GM23338 (cell line): Measurements from ENCODE around the gene IRAK1. TPM values are rescaled to one million over a fixed set of nuclear protein-coding genes. Genes with fewer than 3 reads are reported as not detected.

ENCODE experiments used
- ATAC-seq: fragments of 200-7000 bp; cut with Tn5 transposase; 3 replicates; pipeline ENCODE4 v1.9.1; 2020
- DNase-seq: peaks from one replicate; pipeline ENCODE4 v3.0.0-alpha.2; 2015; ENCODE audit warnings: low spot score
- H2AFZ ChIP-seq: fragments of 200-600 bp; sonication (generic); 2 replicates; pipeline ENCODE4 v1.8.0; 2016; ENCODE audit warnings: antibody characterized with exemption, mild to moderate bottlenecking, moderate library complexity
- H3F3A ChIP-seq: fragments of 200-600 bp; sonication (generic); replicated peaks from 2 replicates; pipeline ENCODE4 v1.8.0; 2017; ENCODE audit warnings: antibody characterized with exemption, mixed run types, low read depth
- H3K27ac ChIP-seq: fragments of 200-600 bp; sonication (generic); 2 replicates; pipeline ENCODE4 v1.6.1; 2016; ENCODE audit warnings: low read depth
- H3K27me3 ChIP-seq: fragments of 200-600 bp; sonication (generic); 2 replicates; pipeline ENCODE4 v1.8.0; 2016; ENCODE audit warnings: mild to moderate bottlenecking, mixed run types, moderate library complexity; ENCODE audit not compliant: insufficient read depth
- H3K36me3 ChIP-seq: fragments of 200-600 bp; sonication (generic); 2 replicates; pipeline ENCODE4 v1.8.0; 2016; ENCODE audit warnings: mild to moderate bottlenecking; ENCODE audit not compliant: insufficient read depth
- H3K4me1 ChIP-seq: fragments of 200-600 bp; sonication (generic); 2 replicates; pipeline ENCODE4 v1.8.0; 2016; ENCODE audit warnings: mild to moderate bottlenecking, moderate library complexity; ENCODE audit not compliant: insufficient read depth
- H3K4me2 ChIP-seq: fragments of 200-600 bp; sonication (generic); 2 replicates; pipeline ENCODE4 v1.7.1; 2017; ENCODE audit warnings: mixed run types
- H3K4me3 ChIP-seq: fragments of 200-600 bp; sonication (generic); 2 replicates; pipeline ENCODE4 v1.6.1; 2016; ENCODE audit warnings: mixed run types
- H3K79me2 ChIP-seq: fragments of 200-600 bp; sonication (generic); replicated peaks from 2 replicates; pipeline ENCODE4 v1.8.0; 2017; ENCODE audit warnings: mild to moderate bottlenecking; ENCODE audit not compliant: insufficient read depth
- H3K9me2 ChIP-seq: fragments of 200-600 bp; sonication (generic); 2 replicates; pipeline ENCODE4 v1.8.0; 2017; ENCODE audit not compliant: insufficient read depth
- H4K20me1 ChIP-seq: fragments of 200-600 bp; sonication (generic); replicated peaks from 2 replicates; pipeline ENCODE4 v1.8.0; 2017; ENCODE audit warnings: mild to moderate bottlenecking; ENCODE audit not compliant: insufficient read depth
- H3K27ac Mint-ChIP-seq: 2 replicates; pipeline ENCODE4 v1.8.0; 2020; ENCODE audit warnings: inconsistent platforms, mild to moderate bottlenecking, moderate library complexity, mixed read lengths
- H3K27me3 Mint-ChIP-seq: 3 replicates; pipeline ENCODE4 v1.8.0; 2022; ENCODE audit warnings: low read depth, mild to moderate bottlenecking, moderate library complexity, mixed read lengths, inconsistent platforms; ENCODE audit not compliant: insufficient read depth, poor library complexity
- H3K36me3 Mint-ChIP-seq: 3 replicates; pipeline ENCODE4 v1.8.0; 2021; ENCODE audit warnings: low read depth, mild to moderate bottlenecking, inconsistent platforms, moderate library complexity, mixed read lengths
- H3K4me1 Mint-ChIP-seq: 3 replicates; pipeline ENCODE4 v1.8.0; 2020; ENCODE audit warnings: mild to moderate bottlenecking, inconsistent platforms, mixed read lengths
- H3K4me3 Mint-ChIP-seq: 3 replicates; pipeline ENCODE4 v1.8.0; 2021; ENCODE audit warnings: moderate library complexity, mild to moderate bottlenecking, inconsistent platforms, mixed read lengths
- H3K9me3 Mint-ChIP-seq: 3 replicates; pipeline ENCODE4 v1.8.0; 2020; ENCODE audit warnings: moderate library complexity, mild to moderate bottlenecking, inconsistent platforms, mixed read lengths
- EZH2phosphoT487 ChIP-seq: fragments of 200-600 bp; sonication (generic); IDR thresholded peaks from one replicate; pipeline ENCODE4 v1.8.1; 2018; ENCODE audit warnings: antibody characterized with exemption; ENCODE audit not compliant: unreplicated experiment
- JUNB ChIP-seq: IDR thresholded peaks from one replicate; pipeline ENCODE4 v1.6.1; 2016; ENCODE audit warnings: antibody characterized with exemption; ENCODE audit not compliant: unreplicated experiment
- NANOG ChIP-seq: IDR thresholded peaks from 2 replicates; pipeline ENCODE4 v1.6.1; 2016; ENCODE audit warnings: antibody characterized with exemption, borderline replicate concordance
- STAT1 ChIP-seq: IDR thresholded peaks from one replicate; pipeline ENCODE4 v1.6.1; 2016; ENCODE audit warnings: antibody characterized with exemption; ENCODE audit not compliant: unreplicated experiment
- ZNF114 ChIP-seq: fragments of 250-450 bp; sonication (Bioruptor Pico); IDR thresholded peaks from 2 replicates; pipeline ENCODE4 v1.5.0; 2020; ENCODE audit warnings: mild to moderate bottlenecking, moderate library complexity
- polyA plus RNA-seq: library from polyadenylated mRNA; unstranded; fragments of >200 nt; fragmentation: Nextera tagmentation; extraction: Ambion mirVana; gene quantifications from 2 replicates; pipeline ENCODE4 v1.2.1, GENCODE V29; 2016
- total RNA-seq: library from RNA; depleted of rRNA; stranded (reverse); fragments of >200 nt; shearing (Covaris generic); gene quantifications from 2 replicates; pipeline ENCODE4 v1.2.3, GENCODE V29; 2014
- TF ChIP-seq, protein P1 (sequence below): IDR thresholded peaks from 2 replicates; pipeline ENCODE4 v1.6.1; 2016; ENCODE audit warnings: antibody characterized with exemption
- TF ChIP-seq, protein P2 (sequence below): IDR thresholded peaks from one replicate; pipeline ENCODE4 v1.6.1; 2018; ENCODE audit warnings: antibody characterized with exemption; ENCODE audit not compliant: unreplicated experiment
- TF ChIP-seq, protein P3 (sequence below), 2 experiments: fragments of 200-600 bp in 1 of 2; sonication (generic) in 1 of 2; conservative IDR thresholded peaks; 2 replicates each; pipeline versions ENCODE4 v1.5.1 to v1.6.1; 2016 to 2017; ENCODE audit warnings: antibody characterized with exemption in 2 of 2, low read depth in 2 of 2, mild to moderate bottlenecking in 2 of 2, moderate library complexity in 1 of 2
- TF ChIP-seq, protein P4 (sequence below): fragments of 250-450 bp; sonication (Bioruptor Pico); IDR thresholded peaks from 2 replicates; pipeline ENCODE4 v1.5.0; 2020; ENCODE audit warnings: mild to moderate bottlenecking, moderate library complexity

The IRAK1 gene
- total and polyA plus RNA-seq, 2 experiments from 2014 or later = 21.6 to 38.0 TPM

DNA sequence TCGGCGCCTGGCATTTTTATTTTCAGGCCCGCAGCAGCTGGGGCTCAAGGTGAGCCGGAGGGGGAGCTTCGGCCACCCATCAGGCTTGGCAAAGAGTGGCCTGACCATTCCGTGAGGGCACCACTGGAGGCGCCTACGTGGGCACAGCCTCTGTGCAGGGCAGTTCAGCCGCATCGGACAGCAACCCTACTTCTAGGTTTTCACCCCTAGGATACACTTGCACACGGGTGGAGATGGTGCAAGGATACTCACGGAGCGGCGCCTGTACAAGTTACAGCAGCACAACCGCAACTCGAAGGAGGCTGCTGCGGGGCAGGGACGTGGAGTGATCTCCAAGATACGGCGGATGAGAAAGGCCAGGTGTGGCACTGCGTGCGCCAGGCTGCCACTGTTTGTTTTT lies 58.9 kb downstream of the IRAK1 start:
- H3K4me1 ChIP-seq = no peaks in the 10 kb centered on the region
- H3K4me1 Mint-ChIP-seq = no peaks in the 10 kb centered on the region
- H3K27ac ChIP-seq = no peak overlapping the region
- ATAC-seq = no peak
- no peak overlapping the region for H3K4me3 Mint-ChIP-seq
- H3K79me2 ChIP-seq = peaks cover 30% of the 10 kb centered on the region
- H3K9me3 Mint-ChIP-seq = no peaks in the 10 kb centered on the region
- no peaks in the 10 kb centered on the region for H3K9me2 ChIP-seq
- peaks cover 10% of the 10 kb centered on the region for H3K27me3 Mint-ChIP-seq
- H3F3A ChIP-seq = no peaks in the 10 kb centered on the region
- peaks cover 77% of the 10 kb centered on the region for H3K36me3 Mint-ChIP-seq
- no peak overlapping the region for H3K27ac Mint-ChIP-seq
- no peak for TF ChIP-seq STAT1
- TF ChIP-seq JUNB = no peak
- TF ChIP-seq, protein P1, sequence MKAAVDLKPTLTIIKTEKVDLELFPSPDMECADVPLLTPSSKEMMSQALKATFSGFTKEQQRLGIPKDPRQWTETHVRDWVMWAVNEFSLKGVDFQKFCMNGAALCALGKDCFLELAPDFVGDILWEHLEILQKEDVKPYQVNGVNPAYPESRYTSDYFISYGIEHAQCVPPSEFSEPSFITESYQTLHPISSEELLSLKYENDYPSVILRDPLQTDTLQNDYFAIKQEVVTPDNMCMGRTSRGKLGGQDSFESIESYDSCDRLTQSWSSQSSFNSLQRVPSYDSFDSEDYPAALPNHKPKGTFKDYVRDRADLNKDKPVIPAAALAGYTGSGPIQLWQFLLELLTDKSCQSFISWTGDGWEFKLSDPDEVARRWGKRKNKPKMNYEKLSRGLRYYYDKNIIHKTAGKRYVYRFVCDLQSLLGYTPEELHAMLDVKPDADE = no peak
- TF ChIP-seq EZH2phosphoT487 = no peak
- TF ChIP-seq, protein P2, sequence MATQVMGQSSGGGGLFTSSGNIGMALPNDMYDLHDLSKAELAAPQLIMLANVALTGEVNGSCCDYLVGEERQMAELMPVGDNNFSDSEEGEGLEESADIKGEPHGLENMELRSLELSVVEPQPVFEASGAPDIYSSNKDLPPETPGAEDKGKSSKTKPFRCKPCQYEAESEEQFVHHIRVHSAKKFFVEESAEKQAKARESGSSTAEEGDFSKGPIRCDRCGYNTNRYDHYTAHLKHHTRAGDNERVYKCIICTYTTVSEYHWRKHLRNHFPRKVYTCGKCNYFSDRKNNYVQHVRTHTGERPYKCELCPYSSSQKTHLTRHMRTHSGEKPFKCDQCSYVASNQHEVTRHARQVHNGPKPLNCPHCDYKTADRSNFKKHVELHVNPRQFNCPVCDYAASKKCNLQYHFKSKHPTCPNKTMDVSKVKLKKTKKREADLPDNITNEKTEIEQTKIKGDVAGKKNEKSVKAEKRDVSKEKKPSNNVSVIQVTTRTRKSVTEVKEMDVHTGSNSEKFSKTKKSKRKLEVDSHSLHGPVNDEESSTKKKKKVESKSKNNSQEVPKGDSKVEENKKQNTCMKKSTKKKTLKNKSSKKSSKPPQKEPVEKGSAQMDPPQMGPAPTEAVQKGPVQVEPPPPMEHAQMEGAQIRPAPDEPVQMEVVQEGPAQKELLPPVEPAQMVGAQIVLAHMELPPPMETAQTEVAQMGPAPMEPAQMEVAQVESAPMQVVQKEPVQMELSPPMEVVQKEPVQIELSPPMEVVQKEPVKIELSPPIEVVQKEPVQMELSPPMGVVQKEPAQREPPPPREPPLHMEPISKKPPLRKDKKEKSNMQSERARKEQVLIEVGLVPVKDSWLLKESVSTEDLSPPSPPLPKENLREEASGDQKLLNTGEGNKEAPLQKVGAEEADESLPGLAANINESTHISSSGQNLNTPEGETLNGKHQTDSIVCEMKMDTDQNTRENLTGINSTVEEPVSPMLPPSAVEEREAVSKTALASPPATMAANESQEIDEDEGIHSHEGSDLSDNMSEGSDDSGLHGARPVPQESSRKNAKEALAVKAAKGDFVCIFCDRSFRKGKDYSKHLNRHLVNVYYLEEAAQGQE = no peak
- no peak for TF ChIP-seq ZNF114 (CRISPR knock-in tag)
- TF ChIP-seq, protein P3, sequence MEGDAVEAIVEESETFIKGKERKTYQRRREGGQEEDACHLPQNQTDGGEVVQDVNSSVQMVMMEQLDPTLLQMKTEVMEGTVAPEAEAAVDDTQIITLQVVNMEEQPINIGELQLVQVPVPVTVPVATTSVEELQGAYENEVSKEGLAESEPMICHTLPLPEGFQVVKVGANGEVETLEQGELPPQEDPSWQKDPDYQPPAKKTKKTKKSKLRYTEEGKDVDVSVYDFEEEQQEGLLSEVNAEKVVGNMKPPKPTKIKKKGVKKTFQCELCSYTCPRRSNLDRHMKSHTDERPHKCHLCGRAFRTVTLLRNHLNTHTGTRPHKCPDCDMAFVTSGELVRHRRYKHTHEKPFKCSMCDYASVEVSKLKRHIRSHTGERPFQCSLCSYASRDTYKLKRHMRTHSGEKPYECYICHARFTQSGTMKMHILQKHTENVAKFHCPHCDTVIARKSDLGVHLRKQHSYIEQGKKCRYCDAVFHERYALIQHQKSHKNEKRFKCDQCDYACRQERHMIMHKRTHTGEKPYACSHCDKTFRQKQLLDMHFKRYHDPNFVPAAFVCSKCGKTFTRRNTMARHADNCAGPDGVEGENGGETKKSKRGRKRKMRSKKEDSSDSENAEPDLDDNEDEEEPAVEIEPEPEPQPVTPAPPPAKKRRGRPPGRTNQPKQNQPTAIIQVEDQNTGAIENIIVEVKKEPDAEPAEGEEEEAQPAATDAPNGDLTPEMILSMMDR (conservative IDR thresholded peaks at IDR 0.05; ENCODE audit: low read depth in 2 of 2) = no peak
- TF ChIP-seq, protein P4, sequence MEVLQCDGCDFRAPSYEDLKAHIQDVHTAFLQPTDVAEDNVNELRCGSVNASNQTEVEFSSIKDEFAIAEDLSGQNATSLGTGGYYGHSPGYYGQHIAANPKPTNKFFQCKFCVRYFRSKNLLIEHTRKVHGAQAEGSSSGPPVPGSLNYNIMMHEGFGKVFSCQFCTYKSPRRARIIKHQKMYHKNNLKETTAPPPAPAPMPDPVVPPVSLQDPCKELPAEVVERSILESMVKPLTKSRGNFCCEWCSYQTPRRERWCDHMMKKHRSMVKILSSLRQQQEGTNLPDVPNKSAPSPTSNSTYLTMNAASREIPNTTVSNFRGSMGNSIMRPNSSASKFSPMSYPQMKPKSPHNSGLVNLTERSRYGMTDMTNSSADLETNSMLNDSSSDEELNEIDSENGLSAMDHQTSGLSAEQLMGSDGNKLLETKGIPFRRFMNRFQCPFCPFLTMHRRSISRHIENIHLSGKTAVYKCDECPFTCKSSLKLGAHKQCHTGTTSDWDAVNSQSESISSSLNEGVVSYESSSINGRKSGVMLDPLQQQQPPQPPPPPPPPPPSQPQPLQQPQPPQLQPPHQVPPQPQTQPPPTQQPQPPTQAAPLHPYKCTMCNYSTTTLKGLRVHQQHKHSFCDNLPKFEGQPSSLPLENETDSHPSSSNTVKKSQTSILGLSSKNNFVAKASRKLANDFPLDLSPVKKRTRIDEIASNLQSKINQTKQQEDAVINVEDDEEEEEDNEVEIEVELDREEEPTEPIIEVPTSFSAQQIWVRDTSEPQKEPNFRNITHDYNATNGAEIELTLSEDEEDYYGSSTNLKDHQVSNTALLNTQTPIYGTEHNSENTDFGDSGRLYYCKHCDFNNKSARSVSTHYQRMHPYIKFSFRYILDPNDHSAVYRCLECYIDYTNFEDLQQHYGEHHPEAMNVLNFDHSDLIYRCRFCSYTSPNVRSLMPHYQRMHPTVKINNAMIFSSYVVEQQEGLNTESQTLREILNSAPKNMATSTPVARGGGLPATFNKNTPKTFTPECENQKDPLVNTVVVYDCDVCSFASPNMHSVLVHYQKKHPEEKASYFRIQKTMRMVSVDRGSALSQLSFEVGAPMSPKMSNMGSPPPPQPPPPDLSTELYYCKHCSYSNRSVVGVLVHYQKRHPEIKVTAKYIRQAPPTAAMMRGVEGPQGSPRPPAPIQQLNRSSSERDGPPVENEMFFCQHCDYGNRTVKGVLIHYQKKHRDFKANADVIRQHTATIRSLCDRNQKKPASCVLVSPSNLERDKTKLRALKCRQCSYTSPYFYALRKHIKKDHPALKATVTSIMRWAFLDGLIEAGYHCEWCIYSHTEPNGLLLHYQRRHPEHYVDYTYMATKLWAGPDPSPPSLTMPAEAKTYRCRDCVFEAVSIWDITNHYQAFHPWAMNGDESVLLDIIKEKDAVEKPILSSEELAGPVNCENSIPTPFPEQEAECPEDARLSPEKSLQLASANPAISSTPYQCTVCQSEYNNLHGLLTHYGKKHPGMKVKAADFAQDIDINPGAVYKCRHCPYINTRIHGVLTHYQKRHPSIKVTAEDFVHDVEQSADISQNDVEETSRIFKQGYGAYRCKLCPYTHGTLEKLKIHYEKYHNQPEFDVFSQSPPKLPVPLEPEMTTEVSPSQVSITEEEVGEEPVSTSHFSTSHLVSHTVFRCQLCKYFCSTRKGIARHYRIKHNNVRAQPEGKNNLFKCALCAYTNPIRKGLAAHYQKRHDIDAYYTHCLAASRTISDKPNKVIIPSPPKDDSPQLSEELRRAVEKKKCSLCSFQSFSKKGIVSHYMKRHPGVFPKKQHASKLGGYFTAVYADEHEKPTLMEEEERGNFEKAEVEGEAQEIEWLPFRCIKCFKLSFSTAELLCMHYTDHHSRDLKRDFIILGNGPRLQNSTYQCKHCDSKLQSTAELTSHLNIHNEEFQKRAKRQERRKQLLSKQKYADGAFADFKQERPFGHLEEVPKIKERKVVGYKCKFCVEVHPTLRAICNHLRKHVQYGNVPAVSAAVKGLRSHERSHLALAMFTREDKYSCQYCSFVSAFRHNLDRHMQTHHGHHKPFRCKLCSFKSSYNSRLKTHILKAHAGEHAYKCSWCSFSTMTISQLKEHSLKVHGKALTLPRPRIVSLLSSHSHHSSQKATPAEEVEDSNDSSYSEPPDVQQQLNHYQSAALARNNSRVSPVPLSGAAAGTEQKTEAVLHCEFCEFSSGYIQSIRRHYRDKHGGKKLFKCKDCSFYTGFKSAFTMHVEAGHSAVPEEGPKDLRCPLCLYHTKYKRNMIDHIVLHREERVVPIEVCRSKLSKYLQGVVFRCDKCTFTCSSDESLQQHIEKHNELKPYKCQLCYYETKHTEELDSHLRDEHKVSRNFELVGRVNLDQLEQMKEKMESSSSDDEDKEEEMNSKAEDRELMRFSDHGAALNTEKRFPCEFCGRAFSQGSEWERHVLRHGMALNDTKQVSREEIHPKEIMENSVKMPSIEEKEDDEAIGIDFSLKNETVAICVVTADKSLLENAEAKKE (CRISPR knock-in tag) = no peak
- no peak for TF ChIP-seq NANOG
- no peak overlapping the region for H2AFZ ChIP-seq
- no peak overlapping the region for H3K4me2 ChIP-seq
- no peak for DNase-seq
- no peaks in the 10 kb centered on the region for H3K27me3 ChIP-seq
- H3K4me3 ChIP-seq = no peak overlapping the region
- H4K20me1 ChIP-seq = no peaks in the 10 kb centered on the region
- H3K36me3 ChIP-seq = no peaks in the 10 kb centered on the region
